Fibroblast of the conjunctiva (primary cell): ENCODE measurements around the gene PUDP.
A peak's percentile ranks its signal among the peaks of the same experiment; 100 is the strongest.

ENCODE experiments used
- DNase-seq: peaks from one replicate; pipeline ENCODE4 v3.0.0-alpha.2; 2010; ENCODE audit warnings: low read depth

Gene PUDP

DNA sequence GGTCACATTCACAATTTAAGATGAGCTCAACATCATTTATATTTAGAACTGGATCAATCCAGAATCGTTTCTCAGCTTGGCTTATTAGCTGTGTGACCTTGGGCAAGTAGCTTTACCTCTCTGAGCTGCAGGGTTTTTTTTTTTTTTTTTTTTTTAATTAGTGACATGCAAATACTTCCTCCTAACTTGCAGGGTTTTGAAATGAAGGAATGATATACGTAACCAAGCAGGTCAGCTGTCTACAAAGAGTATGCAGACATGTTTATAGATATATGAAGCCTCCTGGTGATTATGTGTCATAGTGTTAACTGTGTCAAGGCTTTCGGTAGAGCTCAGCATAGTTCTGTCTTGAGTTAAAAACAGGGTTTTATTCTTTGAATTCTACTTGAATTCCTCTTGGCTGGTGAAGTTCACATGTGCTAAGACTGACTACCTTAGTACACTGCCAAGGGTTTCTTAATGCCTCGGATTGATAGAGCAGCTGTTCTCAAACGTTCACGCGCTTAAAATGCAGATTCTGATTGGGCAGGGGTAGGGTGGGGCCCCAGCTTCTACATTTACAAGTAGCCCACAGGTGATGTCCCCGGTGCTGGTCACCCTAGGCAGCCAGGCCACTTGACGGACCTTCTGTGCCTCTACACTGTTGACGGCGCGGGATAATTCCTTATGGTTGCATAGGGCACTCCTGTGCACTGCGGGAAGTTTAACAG lies 1.1 kb downstream of the PUDP start:
- DNase-seq = no peak

DNA sequence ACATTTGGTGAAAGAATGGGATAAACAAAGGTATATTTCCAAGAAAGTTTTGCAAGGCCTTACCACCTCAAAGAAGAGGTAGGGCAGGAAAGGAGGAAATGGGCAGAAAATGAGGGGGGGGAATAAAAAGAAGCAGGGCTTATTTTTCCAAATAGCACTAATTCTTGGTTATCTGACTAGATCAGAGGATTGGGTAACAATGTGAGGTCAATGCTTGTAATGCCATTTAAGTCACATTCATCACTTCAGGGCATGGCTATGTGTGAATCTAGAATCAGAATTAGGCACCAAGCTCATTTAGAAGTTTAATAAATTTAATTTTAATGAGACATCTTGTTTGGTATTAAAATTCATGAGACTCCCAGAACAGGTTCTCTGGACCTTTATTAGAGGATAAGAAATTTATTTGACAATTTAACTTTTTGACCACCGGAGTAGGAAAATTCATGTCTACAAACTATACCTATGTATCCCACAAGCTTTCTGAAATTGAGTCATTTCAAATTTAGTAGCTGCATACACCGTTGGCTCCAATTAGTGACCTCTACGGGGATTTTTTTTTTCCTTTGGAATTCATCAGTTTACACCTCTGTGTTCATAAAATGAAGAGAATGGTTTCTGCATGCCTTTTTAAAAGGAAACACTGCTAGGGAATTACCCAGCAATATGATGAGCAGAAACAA lies 1.8 kb downstream of the PUDP start:
- DNase-seq = no peak

DNA sequence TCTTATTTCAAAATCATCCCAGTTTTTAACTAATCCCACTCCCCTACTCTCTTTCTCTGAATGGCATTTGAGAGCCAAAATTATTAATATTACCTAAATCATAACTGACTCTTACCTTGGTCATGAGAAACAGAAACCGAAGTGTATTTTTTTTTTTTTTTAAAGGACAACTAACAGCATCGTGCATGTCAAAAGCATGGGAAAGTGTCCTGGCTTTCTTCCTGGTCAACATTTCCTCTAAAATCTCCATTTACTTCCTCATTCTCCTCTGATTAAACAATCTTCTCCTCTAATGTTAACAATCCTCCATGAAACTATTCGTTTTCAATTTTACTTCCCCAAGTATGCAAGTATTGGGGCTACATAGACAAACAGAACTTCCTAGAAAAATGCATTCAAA lies 2.5 kb downstream of the PUDP start:
- no peak for DNase-seq

DNA sequence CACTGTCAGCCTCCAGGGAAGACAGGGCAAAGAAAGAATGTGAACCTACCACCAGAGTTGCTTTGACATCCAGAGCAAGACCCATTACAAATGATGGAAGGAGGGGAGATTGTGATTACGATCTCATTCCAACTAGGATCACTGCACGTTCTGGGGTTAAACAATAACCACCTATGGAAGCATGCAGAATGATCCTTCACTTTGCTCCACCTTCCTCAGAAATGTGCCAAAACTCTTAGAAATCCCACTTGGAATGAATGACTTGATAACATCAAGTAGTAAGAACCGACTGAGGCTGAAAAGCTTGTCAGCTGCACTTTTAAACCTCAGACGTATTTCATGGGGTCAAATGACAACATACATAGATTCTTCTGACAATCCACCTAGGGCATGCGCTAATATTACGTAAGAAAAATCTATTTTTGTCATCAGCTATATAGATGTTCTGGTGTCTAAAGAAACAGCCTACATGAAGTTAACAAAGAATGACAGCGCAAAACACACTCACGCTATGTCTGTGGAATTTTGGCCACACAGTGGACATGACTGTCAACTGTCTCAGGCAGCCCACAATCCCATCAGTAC lies 3.9 kb downstream of the PUDP start:
- no peak for DNase-seq

DNA sequence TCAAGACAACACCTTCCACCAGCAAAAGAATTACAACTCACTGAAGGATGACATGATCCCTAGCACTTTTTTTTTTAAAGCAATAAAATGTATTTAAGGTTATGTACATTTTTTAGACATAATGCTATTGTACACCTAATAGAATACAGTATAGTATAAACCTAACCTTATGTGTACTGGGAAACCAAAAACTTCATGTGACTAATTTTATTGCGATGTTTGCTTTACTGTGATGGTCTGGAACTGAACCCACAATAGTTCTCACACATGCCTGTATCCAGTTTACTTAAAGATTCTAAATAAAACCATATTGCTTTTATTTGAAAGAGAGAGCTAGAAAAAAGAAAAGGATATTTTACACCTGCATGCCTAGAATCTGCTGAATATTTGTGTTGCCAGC lies 4.9 kb downstream of the PUDP start:
- no peak for DNase-seq

DNA sequence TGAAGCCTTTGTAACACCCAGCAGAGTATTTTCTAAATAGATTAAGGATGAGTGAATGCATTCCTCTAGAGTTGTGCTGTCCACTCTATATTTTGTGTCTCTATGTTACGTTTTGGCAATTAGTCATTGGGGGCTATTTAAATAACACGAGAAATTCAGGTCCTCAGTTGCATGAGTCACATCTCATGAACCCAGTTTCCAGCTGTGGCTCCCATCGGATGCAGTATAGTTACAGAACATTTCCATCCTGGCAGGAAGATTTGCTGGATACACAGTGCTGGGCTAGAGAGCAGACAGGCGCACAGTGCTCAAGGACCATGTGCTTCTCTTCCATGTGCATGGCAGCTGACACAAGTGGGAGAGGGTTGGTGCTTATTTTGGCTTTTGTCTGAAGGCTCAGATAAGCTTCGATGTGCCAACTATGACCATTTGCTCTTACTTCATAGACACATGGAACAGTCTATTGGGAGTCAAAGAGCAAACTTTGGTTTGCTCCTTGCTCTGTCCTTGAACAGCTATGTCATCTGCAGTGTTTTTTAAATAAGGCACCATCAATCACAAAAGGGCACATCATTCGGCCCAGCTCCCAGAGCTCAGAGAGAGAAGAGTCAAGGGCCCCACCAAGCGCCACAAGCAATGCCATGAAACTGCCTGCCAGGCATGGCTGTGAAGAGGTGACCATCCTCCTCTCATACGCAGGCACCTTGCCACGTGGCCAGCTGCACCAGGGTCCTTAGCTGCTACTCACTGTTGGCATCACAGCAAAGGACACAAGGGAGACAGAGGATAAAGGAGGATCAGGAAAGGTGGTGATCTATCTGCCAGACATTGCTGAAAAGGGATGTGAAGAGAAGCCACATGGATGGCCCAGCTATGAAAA lies 8.5 kb downstream of the PUDP start:
- peak; percentile 43 for DNase-seq

DNA sequence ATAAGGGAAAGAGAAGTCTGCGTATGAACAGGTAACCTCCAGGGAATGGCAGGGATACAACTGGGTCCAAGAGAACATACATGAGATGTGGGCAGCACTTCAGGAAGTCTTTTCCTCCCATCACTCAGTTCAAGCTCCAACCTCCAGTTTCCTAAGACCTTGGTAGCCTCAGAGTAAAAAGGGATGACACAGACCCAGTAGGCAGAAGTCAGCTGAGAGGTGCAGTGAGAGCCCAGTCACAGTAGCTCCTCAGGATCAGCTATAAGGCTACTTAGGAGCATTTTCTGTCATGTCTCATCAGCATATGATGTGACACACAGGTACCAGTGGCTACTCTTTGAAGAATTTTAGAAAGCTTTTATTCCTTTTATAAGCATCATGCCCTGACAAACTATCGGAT lies 13.0 kb downstream of the PUDP start:
- DNase-seq = no peak

DNA sequence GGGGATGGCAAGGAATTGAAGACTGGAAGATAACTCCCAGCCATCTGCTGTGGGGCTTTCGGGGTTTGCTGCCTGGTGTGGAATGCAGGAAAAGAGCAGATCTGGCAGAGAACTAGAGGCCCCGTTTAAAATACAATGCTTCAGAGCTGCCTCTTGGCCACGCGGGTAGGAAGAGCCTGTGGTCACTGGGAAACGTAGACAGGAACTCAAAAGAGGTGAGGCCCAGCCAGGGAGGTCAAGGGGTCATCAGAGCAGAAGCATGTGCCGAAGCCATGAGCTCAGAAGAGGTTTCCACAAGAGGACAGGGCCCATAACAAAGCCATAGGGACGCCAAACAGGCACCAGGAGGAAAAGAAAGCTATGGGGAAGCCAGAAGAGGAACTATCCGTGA lies 14.9 kb downstream of the PUDP start:
- DNase-seq = no peak

DNA sequence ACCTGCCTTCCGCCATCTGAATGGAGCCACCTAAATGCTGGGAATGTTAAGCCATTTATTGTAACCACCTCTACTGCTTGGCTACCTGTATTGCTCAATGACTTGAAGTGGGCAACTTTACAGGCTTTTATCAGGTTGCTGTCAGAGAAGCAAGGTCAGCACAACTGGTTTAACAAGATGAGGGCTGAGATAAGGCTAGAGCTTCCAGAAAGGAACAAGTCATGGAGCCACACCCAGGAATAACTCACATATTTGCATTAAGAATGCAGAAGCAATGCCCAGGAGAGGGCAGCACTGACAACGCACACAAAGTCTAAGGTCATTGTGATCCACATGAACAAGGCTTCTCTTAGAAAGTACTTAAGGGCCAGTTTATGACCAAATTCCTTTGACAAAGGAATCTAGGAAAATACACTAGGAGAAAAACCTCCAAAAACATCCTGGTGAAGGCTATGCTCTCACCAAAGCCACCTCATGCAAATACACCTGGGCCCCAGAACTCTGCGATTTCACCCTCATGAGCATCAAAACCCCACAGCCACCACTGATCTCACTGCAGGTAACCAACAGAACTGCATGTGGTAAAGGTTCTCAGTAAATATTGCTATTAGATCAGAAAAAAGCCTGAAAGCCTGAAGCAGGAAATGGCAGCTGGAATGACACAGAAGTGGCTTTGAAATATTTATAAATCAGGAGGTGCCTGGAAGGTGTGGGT lies 15.5 kb downstream of the PUDP start:
- DNase-seq = peak; percentile 73

DNA sequence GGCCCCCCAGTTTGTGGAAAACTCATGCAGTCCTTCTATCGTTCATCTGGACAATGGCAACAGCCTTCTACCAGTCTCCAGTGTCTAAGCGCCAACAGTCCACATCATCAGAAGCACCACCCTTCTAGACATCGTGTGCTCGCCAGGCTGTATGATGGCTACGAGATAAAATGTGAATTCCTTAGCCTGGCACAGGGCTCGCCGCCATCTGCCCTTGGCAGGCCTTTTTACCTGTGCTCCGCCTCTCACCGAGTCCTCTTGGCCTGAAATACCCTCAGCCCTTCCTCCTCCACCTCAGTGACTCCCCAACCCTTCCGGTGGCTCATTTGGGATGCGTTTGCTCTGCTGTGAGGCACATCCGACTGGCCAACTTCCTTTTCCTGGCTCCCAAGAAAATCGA lies 16.3 kb downstream of the PUDP start:
- DNase-seq = no peak

DNA sequence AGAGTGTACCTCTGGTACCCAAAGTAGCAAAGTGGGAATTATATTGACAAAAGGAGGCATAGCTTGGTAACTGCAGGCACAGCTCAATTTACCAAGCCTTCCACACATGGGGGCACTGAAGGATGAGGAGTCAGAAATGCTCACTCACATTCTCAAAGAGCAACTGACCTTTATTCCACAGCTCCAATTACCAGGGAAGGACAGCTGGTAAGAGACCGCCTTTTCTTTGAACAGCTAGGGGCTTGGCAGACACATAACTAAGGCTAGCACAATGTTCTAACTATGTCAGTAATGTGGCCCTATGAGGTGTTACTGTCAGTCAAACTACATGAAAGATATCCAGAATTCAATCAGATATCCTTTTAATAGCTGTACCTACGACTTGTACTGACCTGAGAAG lies 20.9 kb downstream of the PUDP start:
- no peak for DNase-seq

DNA sequence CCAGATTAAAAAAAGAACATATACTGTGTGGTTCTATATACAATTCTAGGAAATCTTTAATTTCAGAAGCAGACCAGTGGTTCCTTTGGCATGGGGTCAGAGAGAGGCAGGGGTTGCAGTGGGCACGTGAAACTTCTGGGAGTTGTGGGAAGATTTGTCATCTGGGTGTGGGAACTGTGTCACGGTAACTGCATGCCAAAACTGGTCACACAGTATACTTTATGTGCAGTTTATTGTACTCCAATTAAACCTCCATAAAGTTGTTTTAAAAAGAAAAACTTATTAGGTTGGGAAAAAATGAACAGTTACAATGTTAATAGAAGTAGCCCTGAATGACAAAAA lies 27.1 kb downstream of the PUDP start:
- no peak for DNase-seq

DNA sequence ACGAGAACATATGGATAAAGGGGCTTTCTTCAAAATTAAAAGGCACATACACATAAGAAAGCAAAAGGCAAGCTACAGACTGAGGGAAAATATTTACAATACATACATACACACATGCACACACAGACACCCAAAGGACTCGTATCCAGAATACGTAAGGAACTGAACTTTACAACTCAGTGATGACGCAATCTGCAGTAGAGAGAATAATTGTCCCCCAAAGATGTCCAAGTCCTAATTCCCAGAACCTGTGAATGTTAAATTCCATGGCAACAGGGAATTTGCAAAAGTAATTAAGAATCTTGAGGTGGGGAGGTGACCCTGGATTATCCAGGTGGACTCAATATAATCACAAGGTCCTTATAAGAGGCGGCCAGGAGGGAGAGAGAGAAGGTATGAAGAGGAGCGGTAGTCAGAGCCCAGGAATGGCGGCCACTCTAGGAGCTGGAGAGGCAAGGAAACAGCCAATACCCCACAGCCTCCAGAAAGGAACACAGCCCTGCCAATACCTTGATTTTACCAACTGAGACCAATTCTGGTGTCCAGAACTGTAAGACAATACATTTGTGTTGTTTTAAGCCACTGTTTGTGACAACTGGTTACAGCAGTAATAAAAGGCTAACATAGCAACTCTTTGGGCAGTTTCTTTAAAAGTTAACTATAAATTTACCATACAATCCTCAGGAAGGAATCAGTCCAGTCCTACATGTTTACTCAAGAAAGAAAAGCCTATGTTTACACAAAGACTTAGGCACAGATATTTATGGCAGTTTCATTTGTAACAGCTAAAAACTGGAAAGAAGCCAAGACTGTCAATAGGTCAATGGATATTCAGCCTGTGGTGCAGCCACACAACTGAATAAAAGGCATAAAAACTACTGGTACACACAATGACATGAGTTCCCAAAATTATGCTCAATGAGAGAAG lies 27.7 kb downstream of the PUDP start:
- DNase-seq = peak; percentile 32

DNA sequence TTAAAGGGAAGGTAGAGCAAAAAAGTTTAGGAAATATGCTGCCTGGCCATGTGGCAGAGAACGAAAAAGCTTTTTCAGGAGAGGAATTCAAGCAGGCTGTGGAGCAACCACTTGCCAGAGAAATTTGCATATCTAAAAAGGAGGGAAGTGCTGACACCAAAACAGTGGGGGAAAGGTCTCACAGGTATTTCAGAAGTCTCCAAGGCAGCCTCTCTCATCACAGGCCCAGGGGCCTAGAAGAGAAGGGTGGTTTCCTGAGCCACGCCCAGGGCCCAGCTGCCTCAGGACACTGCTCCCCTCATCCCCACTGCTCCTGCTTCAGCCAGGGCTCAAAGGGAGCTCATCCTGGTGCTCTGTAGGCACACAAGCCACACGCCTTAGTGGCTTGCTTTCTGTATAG lies 30.4 kb downstream of the PUDP start:
- DNase-seq = no peak

DNA sequence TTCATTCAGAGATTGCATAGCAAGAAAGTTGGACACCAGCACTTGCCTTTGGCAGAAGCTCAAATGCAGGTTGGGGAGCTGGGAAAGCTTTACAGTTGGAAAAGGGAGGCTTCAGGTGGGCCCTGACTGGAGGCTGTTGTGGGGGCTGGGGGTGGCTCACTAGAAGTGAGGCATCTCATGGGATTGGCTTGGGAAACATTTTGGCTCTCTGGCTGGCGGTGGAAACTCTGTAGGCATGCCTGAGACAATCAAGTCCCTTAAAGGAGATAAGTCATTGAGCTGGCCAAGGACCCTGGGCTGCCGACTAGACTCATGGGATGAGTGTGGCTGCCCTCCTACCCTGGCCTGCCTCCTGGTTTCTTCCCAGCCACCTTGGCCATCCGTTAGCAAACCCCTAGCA lies 31.9 kb downstream of the PUDP start:
- DNase-seq = no peak

DNA sequence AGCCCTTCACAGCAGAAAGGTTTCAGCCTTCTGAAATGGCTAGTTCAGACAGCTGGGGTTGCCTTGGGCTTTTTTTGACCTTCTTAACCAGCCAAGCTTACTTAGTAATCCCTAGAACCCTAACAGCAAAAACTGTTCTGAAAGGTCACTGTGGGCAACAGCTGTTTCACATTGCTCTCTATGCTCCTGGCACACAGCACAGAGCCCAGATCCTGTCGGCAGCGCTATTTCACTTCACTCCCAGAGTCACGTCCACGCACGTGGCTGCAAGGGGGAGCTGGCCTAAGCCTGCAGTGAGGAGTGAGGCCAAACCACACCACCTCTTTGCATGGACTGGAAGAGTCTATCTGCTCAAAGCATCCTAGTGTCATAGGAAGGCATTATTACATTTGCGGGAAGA lies 32.4 kb downstream of the PUDP start:
- DNase-seq = peak; percentile 47

DNA sequence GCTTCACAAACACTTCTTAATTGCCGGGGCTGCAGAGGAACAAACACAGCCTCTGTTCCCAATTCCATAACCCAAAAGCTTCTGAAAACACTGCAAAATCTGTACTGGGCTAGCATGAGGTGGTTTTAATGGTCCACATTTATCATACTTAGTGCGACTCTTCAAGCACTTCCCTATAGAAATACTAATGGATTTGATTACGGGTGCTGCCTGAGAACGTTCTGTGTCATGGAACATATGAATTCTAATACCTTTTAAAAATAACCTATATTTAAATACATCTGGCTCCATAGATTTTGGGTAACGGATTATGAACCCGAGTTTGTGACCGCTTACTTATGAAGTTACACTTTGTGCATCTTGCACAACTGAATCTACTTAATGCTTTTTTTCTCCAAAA lies 35.9 kb downstream of the PUDP start:
- no peak for DNase-seq

DNA sequence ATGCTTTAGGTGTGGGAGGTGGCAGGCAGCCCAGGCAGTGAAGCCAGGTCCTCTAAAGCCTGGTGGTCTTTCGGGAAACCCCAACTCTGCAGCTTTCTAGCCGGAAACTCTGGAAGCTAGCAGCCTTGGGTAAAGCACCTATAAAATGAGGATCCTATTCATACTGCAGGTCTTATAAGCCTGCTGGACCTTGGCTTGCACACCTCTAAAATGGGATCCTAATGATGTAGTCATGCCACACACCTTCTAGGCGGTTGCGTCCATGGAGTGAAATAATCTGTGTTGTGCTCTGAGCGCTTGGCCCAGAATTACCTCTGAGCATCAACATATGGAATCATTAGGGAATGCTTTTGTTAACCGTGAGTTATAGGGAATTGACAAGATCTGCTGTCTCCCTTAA lies 36.4 kb downstream of the PUDP start:
- DNase-seq = no peak

DNA sequence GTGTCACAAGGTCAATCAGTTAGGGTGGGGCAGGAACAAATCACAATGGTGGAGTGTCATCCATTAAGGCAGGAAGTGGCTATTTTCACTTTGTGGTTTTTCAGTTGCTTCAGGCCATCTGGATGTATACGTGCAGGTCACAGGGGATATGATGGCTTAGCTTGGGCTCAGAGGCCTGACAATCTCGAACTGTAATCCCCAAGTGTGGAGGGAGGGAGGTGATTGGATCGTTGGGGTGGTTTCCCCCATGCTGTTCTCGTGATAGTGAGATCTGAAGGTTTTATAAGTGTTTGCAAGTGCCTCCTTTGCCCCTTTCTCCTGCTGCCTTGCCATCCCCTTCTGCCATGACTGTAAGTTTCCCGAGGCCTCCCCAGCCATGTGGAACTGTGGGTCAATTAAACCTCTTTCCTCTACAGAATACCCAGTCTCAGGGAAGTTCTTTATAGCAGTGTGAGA lies 37.1 kb downstream of the PUDP start:
- DNase-seq = no peak

DNA sequence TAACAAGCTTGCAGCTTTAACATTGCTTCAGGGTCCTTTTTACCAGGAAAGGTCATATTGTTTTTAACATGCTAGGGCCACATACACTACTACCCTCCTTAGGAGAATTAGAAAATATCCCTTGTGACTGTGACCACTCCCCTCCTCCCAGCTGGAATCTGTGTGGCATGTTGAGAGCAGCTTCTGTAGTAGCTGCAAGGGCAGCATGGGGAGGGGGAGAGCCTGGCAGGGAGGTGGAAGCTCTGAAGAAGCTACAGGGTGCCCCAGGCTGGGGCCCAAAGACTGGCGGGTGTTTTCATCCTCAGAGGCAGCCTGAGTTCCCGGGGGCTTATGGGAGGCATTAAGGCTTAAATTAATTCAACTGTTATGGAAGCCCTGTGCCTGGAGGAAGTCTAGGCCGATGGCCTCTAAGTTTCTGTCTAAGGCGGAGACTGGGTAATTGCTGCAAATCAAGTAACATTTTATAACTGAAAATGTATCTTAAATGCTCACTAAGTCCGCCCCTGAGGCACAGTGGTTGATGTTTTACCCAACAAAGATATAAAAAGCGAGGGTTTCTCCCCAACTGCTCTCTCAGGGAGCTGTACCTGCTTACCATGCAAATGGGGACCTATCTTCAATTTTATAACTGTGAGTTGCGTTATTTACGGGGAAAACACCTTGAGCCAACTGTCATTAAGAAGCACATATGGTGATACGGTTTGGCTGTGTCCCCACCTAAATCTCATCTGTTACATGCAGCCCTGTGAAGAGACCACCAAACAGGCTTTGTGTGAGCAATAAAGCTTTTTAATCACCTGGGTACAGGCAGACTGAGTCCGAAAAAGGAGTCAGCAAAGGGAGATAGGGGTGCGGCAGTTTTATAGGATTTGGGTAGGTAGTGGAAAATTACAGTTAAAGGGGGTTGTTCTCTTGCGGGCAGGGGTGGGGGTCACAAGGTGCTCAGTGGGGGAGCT lies 37.8 kb downstream of the PUDP start:
- DNase-seq = no peak
